Dermis blood vessel endothelial cell (primary cell): ENCODE data around the gene SGPL1. TPM values are rescaled to one million over a fixed set of nuclear protein-coding genes. Genes with fewer than 3 reads are reported as not detected.

Source experiments
- DNase-seq: peaks from one replicate; pipeline ENCODE4 v3.0.0; 2010
- total RNA-seq: library from RNA; depleted of rRNA; stranded (reverse); fragments of >200 nt; gene quantifications from 2 replicates; pipeline ENCODE4 v1.2.3, GENCODE V29; 2014

Gene SGPL1
- total RNA-seq, 1 donor from 2014 or later, result 15.0 TPM

DNA sequence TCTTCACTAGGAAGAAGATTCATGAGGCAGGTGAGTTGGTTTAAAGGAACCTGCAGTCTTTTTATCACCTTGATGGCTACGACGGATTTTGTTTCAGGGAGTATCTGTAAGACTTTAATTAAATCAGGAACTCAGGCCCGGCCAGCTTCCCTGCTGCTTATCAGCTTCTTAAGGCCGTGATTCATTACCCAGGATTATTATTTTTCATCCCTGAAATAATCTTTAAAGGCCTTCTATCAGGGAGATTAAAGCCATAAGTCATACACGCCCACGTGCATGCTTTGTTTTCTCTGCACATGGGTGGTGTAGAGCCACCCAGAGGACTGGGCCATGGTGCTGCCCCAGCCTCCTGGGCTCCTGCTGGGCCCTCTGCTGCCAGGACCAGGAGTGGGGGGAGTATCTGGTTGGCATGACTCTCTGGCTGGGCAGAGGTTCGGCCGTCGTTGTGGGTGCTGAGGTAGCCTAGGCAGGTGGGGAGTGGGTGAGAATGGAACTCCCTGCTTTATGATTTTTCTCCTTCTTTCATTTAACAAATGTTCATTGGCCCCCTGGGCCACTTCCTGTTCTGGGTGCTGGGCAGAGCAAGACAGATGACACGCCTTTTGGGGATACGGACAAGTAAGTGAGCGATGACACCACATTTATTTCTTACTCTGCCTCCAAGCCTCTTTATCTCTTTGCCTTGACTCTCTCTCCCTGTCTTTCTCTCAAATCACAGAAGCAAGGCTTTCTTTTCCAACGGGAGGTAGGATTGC is 111.6 kb downstream of the SGPL1 start:
- no peak for DNase-seq

- no peak for DNase-seq
Measured at GRCh38 chr10:70928140-70928539, 112.4 kb downstream of the SGPL1 start.

- no peak for DNase-seq
Measured at GRCh38 chr10:70930263-70931000, 114.7 kb downstream of the SGPL1 start.

Other genes starting within 250 kb of the SGPL1 start
- gene PRF1, start 213.2 kb upstream of the SGPL1 start, total RNA-seq, result not detected in 2 replicates
- under 0.01 and 0.05 TPM in 2 replicates for gene ADAMTS14, start 143.4 kb upstream of the SGPL1 start, total RNA-seq
- not detected in 2 replicates for gene TBATA, start 30.6 kb upstream of the SGPL1 start, total RNA-seq
- gene PCBD1, start 72.6 kb downstream of the SGPL1 start, total RNA-seq, result 57.3 and 93.5 TPM in 2 replicates